ENCODE data around the gene NOD1.

The NOD1 gene

DNA sequence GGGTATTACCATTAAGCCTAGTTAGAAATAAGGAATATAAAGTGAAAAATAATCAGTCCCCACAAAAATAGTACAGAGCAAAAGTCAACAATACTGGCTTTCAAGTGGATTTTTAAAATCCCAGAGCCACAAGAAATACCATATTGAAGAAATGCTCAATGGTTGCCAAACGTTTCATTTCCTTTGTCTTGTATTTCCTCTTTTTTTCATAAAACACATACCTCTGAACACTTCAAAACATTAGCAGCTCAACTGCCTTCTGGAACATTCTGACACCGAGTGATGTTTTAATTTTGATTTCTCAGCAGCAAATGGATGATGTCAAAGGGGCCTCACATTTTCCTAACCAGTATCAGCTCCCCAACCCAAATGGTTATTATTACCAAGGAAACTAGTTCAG lies 10.5 kb downstream of the NOD1 start:
- no peaks in the 10 kb centered on the region for H3K79me2 ChIP-seq (ENCODE audit: insufficient read depth, low read depth)
- TF ChIP-seq, protein P1, sequence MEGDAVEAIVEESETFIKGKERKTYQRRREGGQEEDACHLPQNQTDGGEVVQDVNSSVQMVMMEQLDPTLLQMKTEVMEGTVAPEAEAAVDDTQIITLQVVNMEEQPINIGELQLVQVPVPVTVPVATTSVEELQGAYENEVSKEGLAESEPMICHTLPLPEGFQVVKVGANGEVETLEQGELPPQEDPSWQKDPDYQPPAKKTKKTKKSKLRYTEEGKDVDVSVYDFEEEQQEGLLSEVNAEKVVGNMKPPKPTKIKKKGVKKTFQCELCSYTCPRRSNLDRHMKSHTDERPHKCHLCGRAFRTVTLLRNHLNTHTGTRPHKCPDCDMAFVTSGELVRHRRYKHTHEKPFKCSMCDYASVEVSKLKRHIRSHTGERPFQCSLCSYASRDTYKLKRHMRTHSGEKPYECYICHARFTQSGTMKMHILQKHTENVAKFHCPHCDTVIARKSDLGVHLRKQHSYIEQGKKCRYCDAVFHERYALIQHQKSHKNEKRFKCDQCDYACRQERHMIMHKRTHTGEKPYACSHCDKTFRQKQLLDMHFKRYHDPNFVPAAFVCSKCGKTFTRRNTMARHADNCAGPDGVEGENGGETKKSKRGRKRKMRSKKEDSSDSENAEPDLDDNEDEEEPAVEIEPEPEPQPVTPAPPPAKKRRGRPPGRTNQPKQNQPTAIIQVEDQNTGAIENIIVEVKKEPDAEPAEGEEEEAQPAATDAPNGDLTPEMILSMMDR (conservative IDR thresholded peaks at IDR 0.05; ENCODE audit: low read depth, low read length), result no peak
- H2AFZ ChIP-seq (ENCODE audit: low read depth), result no peak overlapping the region
- H3K27ac ChIP-seq, result no peak overlapping the region
- no peaks in the 10 kb centered on the region for H4K20me1 ChIP-seq (ENCODE audit: insufficient read depth)
- no peak overlapping the region for H3K4me3 ChIP-seq (IDR thresholded peaks at IDR 0.05; ENCODE audit: insufficient read depth, low read depth, low read length)
- no peaks in the 10 kb centered on the region for H3K27me3 ChIP-seq (ENCODE audit: insufficient read depth, low read depth)
- no peaks in the 10 kb centered on the region for H3K36me3 ChIP-seq (ENCODE audit: insufficient read depth)
- H3K4me2 ChIP-seq, result no peak overlapping the region
- no peak overlapping the region for H3K9ac ChIP-seq
- H3K4me1 ChIP-seq (ENCODE audit: low read depth, poor library complexity, severe bottlenecking), result no peaks in the 10 kb centered on the region

DNA sequence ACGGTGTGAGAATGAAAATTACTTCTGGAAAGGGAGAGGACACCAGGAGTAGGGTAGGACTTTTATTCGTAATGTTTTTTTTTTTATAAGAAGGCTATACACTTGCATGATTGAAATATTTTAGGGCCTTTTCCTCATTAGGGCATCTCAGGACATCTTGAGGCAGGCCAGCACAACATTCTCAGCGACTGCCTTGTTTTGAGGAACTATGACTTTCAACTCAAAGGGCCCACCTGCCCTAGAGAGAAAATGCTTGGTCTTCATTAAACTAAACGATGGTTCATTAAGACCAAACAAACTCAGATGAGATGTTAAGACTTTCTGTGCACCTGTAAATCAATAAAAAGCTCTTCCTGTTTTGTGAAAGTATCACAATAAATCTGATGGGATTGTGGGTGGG lies 11.3 kb downstream of the NOD1 start:
- H3K27me3 ChIP-seq (ENCODE audit: insufficient read depth, low read depth), result no peaks in the 10 kb centered on the region
- no peaks in the 10 kb centered on the region for H3K4me1 ChIP-seq (ENCODE audit: low read depth, poor library complexity, severe bottlenecking)
- H3K4me2 ChIP-seq, result no peak overlapping the region
- H2AFZ ChIP-seq (ENCODE audit: low read depth), result no peak overlapping the region
- H3K36me3 ChIP-seq (ENCODE audit: insufficient read depth), result no peaks in the 10 kb centered on the region
- H3K9ac ChIP-seq, result no peak overlapping the region
- H3K4me3 ChIP-seq (IDR thresholded peaks at IDR 0.05; ENCODE audit: insufficient read depth, low read depth, low read length), result no peak overlapping the region
- TF ChIP-seq, protein P1 (conservative IDR thresholded peaks at IDR 0.05; ENCODE audit: low read depth, low read length), result no peak
- no peaks in the 10 kb centered on the region for H4K20me1 ChIP-seq (ENCODE audit: insufficient read depth)
- no peak overlapping the region for H3K27ac ChIP-seq
- H3K79me2 ChIP-seq (ENCODE audit: insufficient read depth, low read depth), result no peaks in the 10 kb centered on the region

DNA sequence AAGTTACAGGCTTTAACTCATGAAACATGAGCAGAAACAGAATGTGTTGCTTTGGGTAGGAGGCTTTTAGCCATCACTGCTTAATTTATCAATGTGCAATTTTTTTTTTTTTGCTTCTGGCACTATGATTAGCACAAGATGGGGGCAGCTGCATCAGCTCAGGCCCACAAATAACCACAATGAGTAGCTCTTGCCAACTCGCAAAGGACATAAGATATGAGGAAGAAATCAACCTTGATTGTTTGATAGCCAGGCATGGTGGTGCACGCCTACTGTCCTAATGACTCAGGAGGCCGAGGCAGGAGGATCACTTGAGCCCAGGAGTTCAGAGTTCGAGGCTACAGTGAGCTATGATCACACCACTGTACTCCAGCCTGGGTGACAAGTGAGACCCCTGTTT lies 12.3 kb downstream of the NOD1 start:
- no peak overlapping the region for H3K9ac ChIP-seq
- no peaks in the 10 kb centered on the region for H3K4me1 ChIP-seq (ENCODE audit: low read depth, poor library complexity, severe bottlenecking)

DNA sequence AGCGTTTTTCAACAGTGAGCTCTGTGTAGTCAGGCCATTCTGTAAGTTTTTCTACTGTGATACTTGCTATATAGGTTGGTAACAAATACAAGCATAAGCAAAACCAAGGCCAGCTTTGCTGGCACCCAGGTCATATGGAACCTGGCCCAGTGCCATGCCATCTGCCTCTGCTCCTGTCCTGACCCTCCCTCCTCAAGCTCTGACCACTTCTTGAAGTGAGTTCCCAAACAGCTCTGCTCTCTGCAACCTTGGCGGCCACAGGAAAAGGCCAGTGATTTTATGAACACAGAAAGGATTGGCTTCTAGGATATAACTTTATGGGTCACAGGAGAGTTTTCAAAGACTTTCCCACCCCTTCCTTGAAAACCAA lies 12.8 kb downstream of the NOD1 start:
- Histone ChIP-seq H3K79me2 (ENCODE audit: insufficient read depth, low read depth) (no peaks in the 10 kb centered on the region), H3K4me1 (ENCODE audit: low read depth, poor library complexity, severe bottlenecking) (no peaks in the 10 kb centered on the region), H3K4me3 (IDR thresholded peaks at IDR 0.05; ENCODE audit: insufficient read depth, low read depth, low read length) (no peak overlapping the region), H2AFZ (ENCODE audit: low read depth) (no peak overlapping the region), H4K20me1 (ENCODE audit: insufficient read depth) (no peaks in the 10 kb centered on the region), H3K36me3 (ENCODE audit: insufficient read depth) (no peaks in the 10 kb centered on the region), H3K9ac (no peak overlapping the region), H3K27ac (no peak overlapping the region), H3K27me3 (ENCODE audit: insufficient read depth, low read depth) (no peaks in the 10 kb centered on the region), H3K4me2 (no peak overlapping the region)
- TF ChIP-seq, protein P1 (conservative IDR thresholded peaks at IDR 0.05; ENCODE audit: low read depth, low read length), result no peak

More for the DNA sequence above, 12.3 kb downstream of the NOD1 start:
- no peaks in the 10 kb centered on the region for H3K27me3 ChIP-seq (ENCODE audit: insufficient read depth, low read depth)
- TF ChIP-seq, protein P1 (conservative IDR thresholded peaks at IDR 0.05; ENCODE audit: low read depth, low read length), result no peak
- no peak overlapping the region for H3K4me3 ChIP-seq (IDR thresholded peaks at IDR 0.05; ENCODE audit: insufficient read depth, low read depth, low read length)
- no peaks in the 10 kb centered on the region for H3K79me2 ChIP-seq (ENCODE audit: insufficient read depth, low read depth)
- H4K20me1 ChIP-seq (ENCODE audit: insufficient read depth), result no peaks in the 10 kb centered on the region
- H3K36me3 ChIP-seq (ENCODE audit: insufficient read depth), result no peaks in the 10 kb centered on the region
- H3K4me2 ChIP-seq, result no peak overlapping the region
- no peak overlapping the region for H2AFZ ChIP-seq (ENCODE audit: low read depth)
- no peak overlapping the region for H3K27ac ChIP-seq
